SK-N-SH treated with all-trans-retinoic acid at 6 μM for 48 hours (cell line): ENCODE measurements around the gene DPP6.

Experiments
- ARNTL ChIP-seq: fragments of 450-650 bp; formaldehyde crosslinking; IDR thresholded peaks from 2 replicates; pipeline ENCODE4 v1.5.0; 2020; ENCODE audit warnings: low read depth, mild to moderate bottlenecking, moderate library complexity, borderline replicate concordance
- CSDC2 ChIP-seq: fragments of 250-450 bp; sonication (Bioruptor Pico); IDR thresholded peaks from 2 replicates; pipeline ENCODE4 v1.5.0; 2020; ENCODE audit warnings: mild to moderate bottlenecking, moderate library complexity
- ESRRG ChIP-seq: fragments of 250-450 bp; sonication (Bioruptor Pico); IDR thresholded peaks from 2 replicates; pipeline ENCODE4 v1.6.1; 2021; ENCODE audit warnings: mild to moderate bottlenecking
- GLIS3 ChIP-seq: fragments of 250-450 bp; sonication (Bioruptor Pico); IDR thresholded peaks from 2 replicates; pipeline ENCODE4 v1.5.0; 2020; ENCODE audit warnings: mild to moderate bottlenecking, moderate library complexity
- OSR1 ChIP-seq: fragments of 250-450 bp; sonication (Bioruptor Pico); IDR thresholded peaks from 2 replicates; pipeline ENCODE4 v1.8.0; 2022; ENCODE audit warnings: moderate library complexity, mild to moderate bottlenecking, inconsistent platforms
- TOX ChIP-seq: fragments of 250-450 bp; sonication (Bioruptor Pico); IDR thresholded peaks from 2 replicates; pipeline ENCODE4 v1.8.0; 2021; ENCODE audit warnings: mild to moderate bottlenecking, moderate library complexity, borderline replicate concordance
- ZFP3 ChIP-seq: fragments of 250-450 bp; sonication (Bioruptor Pico); IDR thresholded peaks from 2 replicates; pipeline ENCODE4 v1.5.0; 2020; ENCODE audit warnings: mild to moderate bottlenecking, moderate library complexity
- ZNF565 ChIP-seq: fragments of 450-650 bp; formaldehyde crosslinking; conservative IDR thresholded peaks from 2 replicates; pipeline ENCODE4 v1.5.0; 2020; ENCODE audit warnings: low read depth, mild to moderate bottlenecking, moderate library complexity
- TF ChIP-seq, protein P1 (sequence below): fragments of 250-450 bp; sonication (Bioruptor Pico); IDR thresholded peaks from 2 replicates; pipeline ENCODE4 v1.8.0; 2020; ENCODE audit warnings: mild to moderate bottlenecking, moderate library complexity, borderline replicate concordance
- TF ChIP-seq, protein P2 (sequence below): fragments of 250-450 bp; sonication (Bioruptor Pico); IDR thresholded peaks from 2 replicates; pipeline ENCODE4 v1.5.0; 2020; ENCODE audit warnings: mild to moderate bottlenecking, moderate library complexity

DNA sequence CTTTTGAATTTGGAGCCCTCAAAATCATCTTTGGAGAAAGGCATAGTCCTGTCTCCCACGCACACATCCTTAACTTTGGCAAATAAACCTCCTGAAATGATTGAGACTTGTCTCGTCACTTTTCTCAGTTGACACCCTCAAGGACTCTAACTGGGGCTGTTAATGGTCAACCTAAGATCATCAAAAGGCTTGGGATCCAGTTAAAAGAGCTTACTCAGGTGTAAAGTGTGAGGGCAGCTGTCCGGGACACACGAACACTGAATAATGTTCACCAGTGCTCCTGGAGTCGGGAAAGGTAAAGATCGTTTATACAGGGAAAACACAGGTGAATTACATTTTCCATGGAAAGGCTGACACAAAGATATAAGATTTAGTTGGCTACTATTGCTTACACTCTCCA lies 866.1 kb downstream of the DPP6 start:
- TF ChIP-seq OSR1 (CRISPR knock-in tag) = no peak
- TF ChIP-seq, protein P1, sequence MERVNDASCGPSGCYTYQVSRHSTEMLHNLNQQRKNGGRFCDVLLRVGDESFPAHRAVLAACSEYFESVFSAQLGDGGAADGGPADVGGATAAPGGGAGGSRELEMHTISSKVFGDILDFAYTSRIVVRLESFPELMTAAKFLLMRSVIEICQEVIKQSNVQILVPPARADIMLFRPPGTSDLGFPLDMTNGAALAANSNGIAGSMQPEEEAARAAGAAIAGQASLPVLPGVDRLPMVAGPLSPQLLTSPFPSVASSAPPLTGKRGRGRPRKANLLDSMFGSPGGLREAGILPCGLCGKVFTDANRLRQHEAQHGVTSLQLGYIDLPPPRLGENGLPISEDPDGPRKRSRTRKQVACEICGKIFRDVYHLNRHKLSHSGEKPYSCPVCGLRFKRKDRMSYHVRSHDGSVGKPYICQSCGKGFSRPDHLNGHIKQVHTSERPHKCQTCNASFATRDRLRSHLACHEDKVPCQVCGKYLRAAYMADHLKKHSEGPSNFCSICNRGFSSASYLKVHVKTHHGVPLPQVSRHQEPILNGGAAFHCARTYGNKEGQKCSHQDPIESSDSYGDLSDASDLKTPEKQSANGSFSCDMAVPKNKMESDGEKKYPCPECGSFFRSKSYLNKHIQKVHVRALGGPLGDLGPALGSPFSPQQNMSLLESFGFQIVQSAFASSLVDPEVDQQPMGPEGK = no peak
- TF ChIP-seq TOX (CRISPR knock-in tag) = no peak
- TF ChIP-seq ARNTL (CRISPR knock-in tag) = no peak
- TF ChIP-seq GLIS3 (CRISPR knock-in tag) = no peak
- TF ChIP-seq ZFP3 (CRISPR knock-in tag) = no peak
- TF ChIP-seq, protein P2, sequence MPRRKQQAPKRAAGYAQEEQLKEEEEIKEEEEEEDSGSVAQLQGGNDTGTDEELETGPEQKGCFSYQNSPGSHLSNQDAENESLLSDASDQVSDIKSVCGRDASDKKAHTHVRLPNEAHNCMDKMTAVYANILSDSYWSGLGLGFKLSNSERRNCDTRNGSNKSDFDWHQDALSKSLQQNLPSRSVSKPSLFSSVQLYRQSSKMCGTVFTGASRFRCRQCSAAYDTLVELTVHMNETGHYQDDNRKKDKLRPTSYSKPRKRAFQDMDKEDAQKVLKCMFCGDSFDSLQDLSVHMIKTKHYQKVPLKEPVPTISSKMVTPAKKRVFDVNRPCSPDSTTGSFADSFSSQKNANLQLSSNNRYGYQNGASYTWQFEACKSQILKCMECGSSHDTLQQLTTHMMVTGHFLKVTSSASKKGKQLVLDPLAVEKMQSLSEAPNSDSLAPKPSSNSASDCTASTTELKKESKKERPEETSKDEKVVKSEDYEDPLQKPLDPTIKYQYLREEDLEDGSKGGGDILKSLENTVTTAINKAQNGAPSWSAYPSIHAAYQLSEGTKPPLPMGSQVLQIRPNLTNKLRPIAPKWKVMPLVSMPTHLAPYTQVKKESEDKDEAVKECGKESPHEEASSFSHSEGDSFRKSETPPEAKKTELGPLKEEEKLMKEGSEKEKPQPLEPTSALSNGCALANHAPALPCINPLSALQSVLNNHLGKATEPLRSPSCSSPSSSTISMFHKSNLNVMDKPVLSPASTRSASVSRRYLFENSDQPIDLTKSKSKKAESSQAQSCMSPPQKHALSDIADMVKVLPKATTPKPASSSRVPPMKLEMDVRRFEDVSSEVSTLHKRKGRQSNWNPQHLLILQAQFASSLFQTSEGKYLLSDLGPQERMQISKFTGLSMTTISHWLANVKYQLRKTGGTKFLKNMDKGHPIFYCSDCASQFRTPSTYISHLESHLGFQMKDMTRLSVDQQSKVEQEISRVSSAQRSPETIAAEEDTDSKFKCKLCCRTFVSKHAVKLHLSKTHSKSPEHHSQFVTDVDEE (CRISPR knock-in tag) = no peak
- TF ChIP-seq ZNF565 (CRISPR knock-in tag) = no peak
- no peak for TF ChIP-seq CSDC2 (CRISPR knock-in tag)
- no peak for TF ChIP-seq ESRRG (CRISPR knock-in tag)
